ENCODE results near the gene BICC1. TPM values are rescaled to one million over a fixed set of nuclear protein-coding genes. Genes with fewer than 3 reads are reported as not detected.
A peak's percentile ranks its signal among the peaks of the same experiment; 100 is the strongest.

BICC1 gene
- total and polyA plus RNA-seq, 2 of the 13 experiments (the other 11 are each of a cell fraction or from before 2014, with no cell fraction given): 0.18 to 1.5 TPM

DNA sequence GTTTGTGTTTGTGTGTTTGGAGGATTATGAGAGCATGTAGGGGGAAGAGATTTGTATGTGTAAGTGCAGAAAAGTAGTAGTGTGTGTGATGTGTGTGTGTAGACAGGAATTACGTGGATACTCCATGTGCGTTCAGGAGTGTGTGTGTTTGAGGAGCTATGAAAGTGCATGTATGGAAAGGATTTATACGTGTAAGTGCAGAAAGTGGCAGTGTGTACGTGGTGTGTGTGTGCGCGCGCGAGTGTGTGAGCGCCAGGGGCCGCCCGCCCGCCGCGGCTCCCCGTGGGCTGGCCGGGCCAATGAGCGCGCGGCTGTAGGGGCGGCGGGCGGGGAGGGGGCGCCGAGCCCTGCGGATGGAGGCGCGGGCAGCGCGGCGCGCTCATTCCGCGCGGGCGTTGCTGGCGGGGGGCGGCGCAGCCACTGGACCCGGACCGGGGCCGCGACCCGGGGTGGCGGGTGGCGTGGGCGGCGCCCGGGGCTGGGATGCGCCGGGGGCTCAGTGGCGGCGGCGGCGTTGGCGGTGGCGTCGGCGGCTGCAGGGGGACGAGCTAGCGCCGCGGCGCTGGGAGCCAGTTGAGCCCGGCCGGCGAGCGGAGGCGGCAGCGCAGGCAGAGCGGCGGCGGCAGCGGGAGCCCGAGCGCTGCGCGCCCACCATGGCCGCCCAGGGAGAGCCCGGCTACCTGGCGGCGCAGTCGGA, at the start of gene BICC1 (continued):
- TF ChIP-seq, protein P1, sequence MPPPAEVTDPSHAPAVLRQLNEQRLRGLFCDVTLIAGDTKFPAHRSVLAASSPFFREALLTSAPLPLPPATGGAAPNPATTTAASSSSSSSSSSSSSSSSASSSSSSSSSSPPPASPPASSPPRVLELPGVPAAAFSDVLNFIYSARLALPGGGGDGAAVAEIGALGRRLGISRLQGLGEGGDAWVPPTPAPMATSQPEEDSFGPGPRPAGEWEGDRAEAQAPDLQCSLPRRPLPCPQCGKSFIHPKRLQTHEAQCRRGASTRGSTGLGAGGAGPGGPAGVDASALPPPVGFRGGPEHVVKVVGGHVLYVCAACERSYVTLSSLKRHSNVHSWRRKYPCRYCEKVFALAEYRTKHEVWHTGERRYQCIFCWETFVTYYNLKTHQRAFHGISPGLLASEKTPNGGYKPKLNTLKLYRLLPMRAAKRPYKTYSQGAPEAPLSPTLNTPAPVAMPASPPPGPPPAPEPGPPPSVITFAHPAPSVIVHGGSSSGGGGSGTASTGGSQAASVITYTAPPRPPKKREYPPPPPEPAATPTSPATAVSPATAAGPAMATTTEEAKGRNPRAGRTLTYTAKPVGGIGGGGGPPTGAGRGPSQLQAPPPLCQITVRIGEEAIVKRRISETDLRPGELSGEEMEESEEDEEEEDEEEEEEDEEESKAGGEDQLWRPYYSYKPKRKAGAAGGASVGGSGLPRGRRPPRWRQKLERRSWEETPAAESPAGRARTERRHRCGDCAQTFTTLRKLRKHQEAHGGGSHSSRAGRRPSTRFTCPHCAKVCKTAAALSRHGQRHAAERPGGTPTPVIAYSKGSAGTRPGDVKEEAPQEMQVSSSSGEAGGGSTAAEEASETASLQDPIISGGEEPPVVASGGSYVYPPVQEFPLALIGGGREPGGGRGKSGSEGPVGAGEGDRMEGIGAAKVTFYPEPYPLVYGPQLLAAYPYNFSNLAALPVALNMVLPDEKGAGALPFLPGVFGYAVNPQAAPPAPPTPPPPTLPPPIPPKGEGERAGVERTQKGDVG (CRISPR knock-in tag; IDR thresholded peaks at IDR 0.05; ENCODE audit: borderline replicate concordance): no peak
- TF ChIP-seq SP4 (CRISPR knock-in tag; IDR thresholded peaks at IDR 0.05) (0 out of 2 replicates have a peak, but pooled peaks have one; percentile 16), ZNF776 (CRISPR knock-in tag; IDR thresholded peaks at IDR 0.05) (no peak), RBFOX2 (IDR thresholded peaks at IDR 0.05; ENCODE audit: low read depth, low read length) (peak; percentile 49; the same call in 1 of the 2 replicates), JDP2 (CRISPR knock-in tag; IDR thresholded peaks at IDR 0.05; ENCODE audit: borderline replicate concordance) (no peak), FOXP1 (IDR thresholded peaks at IDR 0.05) (0 out of 2 replicates have a peak, but pooled peaks have one; percentile 6), FOXP1 (CRISPR knock-in tag; IDR thresholded peaks at IDR 0.05) (no peak)
- TF ChIP-seq, protein P2, sequence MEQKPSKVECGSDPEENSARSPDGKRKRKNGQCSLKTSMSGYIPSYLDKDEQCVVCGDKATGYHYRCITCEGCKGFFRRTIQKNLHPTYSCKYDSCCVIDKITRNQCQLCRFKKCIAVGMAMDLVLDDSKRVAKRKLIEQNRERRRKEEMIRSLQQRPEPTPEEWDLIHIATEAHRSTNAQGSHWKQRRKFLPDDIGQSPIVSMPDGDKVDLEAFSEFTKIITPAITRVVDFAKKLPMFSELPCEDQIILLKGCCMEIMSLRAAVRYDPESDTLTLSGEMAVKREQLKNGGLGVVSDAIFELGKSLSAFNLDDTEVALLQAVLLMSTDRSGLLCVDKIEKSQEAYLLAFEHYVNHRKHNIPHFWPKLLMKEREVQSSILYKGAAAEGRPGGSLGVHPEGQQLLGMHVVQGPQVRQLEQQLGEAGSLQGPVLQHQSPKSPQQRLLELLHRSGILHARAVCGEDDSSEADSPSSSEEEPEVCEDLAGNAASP (CRISPR knock-in tag; IDR thresholded peaks at IDR 0.05; ENCODE audit: borderline replicate concordance): no peak
- TF ChIP-seq, protein P3, sequence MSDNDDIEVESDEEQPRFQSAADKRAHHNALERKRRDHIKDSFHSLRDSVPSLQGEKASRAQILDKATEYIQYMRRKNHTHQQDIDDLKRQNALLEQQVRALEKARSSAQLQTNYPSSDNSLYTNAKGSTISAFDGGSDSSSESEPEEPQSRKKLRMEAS (IDR thresholded peaks at IDR 0.05): peak; percentile 27; the same call in 1 of the 2 replicates
- TF ChIP-seq, protein P4, sequence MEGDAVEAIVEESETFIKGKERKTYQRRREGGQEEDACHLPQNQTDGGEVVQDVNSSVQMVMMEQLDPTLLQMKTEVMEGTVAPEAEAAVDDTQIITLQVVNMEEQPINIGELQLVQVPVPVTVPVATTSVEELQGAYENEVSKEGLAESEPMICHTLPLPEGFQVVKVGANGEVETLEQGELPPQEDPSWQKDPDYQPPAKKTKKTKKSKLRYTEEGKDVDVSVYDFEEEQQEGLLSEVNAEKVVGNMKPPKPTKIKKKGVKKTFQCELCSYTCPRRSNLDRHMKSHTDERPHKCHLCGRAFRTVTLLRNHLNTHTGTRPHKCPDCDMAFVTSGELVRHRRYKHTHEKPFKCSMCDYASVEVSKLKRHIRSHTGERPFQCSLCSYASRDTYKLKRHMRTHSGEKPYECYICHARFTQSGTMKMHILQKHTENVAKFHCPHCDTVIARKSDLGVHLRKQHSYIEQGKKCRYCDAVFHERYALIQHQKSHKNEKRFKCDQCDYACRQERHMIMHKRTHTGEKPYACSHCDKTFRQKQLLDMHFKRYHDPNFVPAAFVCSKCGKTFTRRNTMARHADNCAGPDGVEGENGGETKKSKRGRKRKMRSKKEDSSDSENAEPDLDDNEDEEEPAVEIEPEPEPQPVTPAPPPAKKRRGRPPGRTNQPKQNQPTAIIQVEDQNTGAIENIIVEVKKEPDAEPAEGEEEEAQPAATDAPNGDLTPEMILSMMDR (CRISPR knock-in tag; IDR thresholded peaks at IDR 0.05): peak; percentile 8; the same call in 1 of the 2 replicates
- TF ChIP-seq, protein P5, sequence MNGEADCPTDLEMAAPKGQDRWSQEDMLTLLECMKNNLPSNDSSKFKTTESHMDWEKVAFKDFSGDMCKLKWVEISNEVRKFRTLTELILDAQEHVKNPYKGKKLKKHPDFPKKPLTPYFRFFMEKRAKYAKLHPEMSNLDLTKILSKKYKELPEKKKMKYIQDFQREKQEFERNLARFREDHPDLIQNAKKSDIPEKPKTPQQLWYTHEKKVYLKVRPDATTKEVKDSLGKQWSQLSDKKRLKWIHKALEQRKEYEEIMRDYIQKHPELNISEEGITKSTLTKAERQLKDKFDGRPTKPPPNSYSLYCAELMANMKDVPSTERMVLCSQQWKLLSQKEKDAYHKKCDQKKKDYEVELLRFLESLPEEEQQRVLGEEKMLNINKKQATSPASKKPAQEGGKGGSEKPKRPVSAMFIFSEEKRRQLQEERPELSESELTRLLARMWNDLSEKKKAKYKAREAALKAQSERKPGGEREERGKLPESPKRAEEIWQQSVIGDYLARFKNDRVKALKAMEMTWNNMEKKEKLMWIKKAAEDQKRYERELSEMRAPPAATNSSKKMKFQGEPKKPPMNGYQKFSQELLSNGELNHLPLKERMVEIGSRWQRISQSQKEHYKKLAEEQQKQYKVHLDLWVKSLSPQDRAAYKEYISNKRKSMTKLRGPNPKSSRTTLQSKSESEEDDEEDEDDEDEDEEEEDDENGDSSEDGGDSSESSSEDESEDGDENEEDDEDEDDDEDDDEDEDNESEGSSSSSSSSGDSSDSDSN (CRISPR knock-in tag; IDR thresholded peaks at IDR 0.05): peak; percentile 40; the same call in 1 of the 2 replicates
